ENCODE results near the gene LHFPL2. TPM values are rescaled to one million over a fixed set of nuclear protein-coding genes. Genes with fewer than 3 reads are reported as not detected.
"Not testable (repeated sequence)": the region's sequence is repeated elsewhere in the genome, so short reads cannot be mapped to it uniquely, and the experiment has no call there.

Gene LHFPL2, protein sequence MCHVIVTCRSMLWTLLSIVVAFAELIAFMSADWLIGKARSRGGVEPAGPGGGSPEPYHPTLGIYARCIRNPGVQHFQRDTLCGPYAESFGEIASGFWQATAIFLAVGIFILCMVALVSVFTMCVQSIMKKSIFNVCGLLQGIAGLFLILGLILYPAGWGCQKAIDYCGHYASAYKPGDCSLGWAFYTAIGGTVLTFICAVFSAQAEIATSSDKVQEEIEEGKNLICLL
- 39.6 TPM for polyA plus RNA-seq (ENCODE audit: insufficient read length)

DNA sequence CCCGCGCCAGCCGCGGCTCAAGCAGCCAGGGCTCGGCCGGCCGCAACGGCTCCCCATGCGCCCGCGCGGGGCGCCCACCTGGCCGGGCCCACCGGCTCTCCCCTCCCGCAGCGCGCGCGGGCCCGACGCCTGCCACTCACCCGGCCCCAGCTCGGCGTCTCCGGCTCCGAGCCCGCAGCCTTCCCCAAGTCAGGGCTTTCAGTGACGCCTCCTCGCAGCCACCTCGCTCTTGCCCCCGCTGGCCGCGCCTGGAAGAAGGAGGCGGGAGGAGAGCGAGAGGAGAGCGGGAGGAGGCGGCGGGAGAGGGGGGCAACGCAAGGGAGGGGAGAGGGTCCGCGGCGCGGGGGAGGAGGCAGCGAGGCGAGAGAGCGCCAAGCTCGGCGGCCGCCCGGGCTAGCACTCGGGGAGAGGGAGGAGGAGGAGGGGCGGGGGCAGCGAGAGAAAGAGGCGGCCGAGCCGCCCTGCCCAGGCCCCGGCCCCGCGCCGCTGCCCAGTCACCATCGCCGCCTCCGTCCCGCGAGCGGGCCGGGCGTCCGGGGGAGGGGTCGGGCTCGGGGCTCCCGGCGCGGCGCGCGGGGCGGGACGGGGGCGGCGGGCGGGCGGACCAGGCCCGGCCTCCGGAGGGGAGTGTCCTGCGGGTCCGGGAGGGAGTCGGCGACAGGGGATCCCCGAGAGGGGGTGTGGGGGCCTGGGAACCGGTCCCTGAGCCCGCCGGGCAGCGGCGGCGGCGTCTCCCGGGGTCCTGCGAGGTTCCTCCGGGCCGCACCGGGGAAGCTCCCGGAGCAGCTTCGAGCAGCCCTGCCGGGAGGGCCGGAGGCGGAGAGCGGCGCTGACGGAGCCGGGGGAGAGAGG lies at the start of gene LHFPL2:
Gene LHFPL2 (minus strand): TSS at position 414 of the 852 bp plus-strand sequence. CDS start 138,559 bp downstream, outside the sequence.
- peak; percentile 87 for DNase-seq

DNA sequence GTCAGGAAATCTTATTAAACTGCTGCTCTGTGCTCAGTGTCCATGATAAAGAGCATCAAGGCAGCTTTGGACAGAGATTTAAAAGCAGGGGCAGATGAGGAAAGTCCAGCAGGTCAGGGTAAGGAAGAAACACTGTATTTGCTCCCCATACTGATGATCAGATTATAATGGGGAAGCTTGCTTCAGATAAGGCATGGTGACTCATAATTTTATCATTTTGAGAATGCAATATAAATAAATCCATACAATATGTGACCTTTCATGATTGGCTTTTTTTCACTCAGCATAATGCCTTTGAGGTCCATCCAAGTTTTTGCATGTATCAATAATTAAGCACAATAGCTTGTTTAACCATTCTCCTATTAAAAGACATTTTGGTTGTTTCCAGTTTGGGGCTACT lies 48.1 kb upstream of the LHFPL2 start:
- DNase-seq = no peak

DNA sequence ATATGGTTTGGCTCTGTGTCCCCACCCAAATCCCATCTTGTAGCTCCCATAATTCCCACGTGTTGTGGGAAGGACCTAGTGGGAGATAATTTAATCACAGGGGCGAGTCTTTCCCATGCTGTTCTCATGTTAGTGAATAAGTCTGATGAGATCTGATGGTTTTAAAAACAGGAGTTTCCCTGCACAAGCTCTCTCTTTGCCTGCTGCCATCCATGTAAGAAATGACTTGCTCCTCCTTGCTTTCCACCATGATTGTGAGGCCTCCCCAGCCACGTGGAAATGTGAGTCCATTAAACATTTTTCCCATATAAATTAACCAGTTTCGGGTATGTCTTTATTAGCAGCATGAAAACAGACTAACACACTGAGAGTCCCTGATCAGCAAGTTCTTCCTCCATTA lies 47.5 kb upstream of the LHFPL2 start:
- not testable (repeated sequence) for DNase-seq

DNA sequence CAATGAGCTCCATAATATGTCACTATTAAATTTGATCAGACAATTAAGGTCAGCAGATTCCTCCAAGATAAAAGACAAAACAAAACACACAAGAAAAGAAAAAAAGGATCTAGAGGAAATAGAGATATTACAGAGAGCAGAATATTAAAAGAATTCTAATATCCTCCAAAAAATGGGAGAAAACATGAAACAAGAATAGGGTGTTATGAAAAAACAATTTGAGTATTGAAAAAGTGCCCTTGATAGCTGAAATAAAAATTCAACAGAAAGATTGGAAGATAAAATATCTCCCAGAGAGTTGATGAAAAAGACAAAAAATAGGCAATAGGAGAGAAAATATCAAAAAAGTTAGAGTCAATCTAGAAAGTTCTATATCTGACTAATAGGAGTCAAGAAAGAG lies 44.8 kb upstream of the LHFPL2 start:
- no peak for DNase-seq

DNA sequence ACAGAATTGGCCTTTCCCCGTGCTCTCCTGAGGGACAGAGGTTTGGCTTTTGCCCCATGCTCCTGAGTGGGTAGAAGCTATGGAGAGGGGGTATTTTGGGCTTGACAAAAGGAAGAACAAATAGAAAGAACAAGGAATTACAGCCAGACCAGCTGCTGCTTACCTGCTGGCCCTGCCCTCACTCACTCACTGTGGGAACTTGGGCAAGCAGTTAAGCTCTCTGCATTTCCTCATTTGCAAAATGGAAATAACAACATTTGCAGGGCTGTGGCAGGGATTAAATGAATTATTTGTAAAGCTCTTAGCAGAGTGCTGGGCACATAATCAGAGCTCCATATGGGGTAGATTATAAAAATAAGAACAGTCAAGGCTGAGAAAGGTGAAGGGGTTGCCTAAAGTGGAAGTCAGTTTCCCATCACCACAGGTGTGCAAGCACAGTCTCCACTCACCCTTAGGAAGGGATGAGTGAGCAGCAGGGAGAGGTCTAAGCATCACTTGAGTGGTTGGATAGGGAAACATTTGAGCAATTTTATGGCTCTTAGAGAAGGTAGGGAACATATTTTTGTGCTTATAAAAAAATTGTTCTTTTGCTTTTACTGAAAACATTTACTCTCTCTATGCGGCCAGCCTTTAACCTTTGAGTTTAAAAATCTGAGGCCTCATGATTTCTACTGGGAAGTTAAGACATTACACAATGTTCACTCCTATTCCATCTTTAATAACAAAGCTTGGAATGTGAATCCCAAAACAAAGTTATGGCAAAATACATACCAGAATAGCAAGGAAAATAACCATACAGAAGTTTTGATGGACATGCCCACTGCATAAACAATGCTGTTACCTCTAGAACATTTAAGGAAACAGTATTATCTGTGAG lies 42.8 kb upstream of the LHFPL2 start:
- DNase-seq = no peak

DNA sequence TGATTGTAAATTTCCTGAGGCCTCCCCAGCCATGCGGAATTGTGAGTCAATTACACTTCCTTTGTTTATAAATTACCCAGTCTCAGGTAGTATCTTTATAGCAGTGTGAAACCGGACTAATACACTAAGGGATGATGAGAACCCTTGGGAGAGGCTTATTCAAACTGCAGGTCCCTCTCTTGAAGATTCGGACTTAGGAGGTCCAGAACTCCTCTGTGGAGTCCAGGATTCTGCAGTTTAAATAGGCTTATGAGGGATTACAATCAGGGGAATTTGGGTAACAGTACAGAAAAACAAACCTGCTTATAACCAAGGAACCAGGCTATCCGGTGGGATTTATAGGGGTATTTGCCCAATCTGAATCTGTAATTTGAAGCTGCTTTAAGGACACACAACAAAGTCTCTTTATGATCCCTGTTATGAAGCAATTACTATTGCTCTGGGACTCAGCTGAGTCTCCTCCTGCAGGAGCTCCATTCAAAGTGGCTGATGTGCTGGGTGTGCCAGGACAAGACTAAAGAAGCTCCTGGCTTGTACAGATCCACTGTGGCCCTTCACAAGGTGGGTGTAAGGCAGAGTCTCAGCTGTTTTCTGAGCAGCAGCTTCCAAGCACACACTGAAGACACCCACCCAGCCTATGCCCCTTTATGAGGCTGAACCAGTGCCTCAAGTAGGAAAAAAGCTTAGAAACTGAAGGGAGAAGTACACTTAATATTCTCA lies 41.8 kb upstream of the LHFPL2 start:
- DNase-seq = no peak

DNA sequence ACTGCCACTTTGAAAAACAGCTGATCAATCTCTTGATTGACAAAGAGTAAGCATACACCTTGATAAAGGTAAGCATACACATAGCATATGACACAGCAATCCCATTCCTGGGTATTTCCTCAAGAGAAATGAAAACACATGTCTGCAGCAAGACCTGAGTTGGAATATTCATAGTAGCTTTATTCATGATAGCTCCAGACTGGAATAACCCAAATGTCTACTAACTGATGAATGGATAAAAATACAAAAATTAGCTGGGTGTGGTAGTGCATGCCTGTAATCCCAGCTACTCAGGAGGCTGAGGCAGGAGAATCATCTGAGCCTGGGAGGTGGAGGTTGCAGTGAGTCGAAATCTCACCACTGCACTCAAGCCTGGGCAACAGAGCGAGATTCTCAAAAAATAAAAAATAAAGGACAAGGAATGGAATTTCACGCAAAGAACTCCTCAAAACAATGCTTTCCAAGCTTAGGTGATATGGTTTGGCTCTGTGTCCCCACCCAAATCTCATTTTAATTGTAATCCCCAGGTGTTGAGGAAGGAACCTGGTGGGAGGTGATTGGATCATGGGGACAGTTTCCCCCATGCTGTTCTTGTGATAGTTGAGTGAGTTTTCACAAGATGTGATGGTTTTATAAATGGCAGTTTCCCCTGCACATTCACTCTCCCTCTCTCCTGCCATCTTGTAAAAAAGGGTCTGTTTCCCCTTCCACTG lies 41.1 kb upstream of the LHFPL2 start:
- no peak for DNase-seq

DNA sequence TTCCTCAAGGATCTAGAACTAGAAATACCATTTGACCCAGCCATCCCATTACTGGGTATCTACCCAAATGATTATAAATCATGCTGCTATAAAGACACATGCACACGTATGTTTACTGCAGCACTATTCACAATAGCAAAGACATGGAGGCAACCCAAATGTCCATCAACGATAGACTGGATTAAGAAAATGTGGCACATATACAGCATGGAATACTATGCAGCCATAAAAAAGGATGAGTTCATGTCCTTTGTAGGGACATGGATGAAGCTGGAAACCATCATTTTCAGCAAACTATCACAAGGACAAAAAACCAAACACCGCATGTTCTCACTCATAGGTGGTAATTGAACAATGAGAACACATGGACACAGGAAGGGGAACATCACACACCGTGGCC lies 38.9 kb upstream of the LHFPL2 start:
- not testable (repeated sequence) for DNase-seq

DNA sequence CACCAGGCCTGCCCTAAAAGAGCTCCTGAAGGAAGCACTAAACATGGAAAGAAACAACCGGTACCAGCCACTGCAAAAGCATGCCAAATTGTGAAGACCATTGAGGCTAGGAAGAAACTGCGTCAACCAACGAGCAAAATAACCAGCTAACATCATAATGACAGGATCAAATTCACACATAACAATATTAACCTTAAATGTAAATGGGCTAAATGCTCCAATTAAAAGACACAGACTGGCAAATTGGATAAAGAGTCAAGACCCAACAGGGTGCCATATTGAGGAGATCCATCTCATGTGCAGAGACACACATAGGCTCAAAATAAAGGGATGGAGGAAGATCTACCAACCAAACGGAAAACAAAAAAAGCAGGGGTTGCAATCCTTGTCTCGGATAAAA lies 35.3 kb upstream of the LHFPL2 start:
- DNase-seq = not testable (repeated sequence)

DNA sequence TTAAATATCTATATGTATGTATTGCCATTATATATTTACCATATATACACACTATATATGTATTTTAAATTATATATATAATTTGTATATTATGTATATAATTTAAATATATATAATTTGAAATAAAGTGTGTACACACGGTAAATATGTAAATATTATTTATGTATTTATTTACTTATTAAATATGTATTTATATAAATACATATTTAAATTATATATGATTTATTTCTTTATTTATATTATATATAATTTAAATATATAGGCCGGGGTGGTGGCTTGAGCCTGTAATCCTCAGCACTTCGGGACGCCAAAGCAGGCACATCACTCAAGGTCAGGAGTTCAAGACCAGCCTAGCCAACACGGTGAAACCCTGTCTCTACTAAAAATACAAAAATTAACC lies 31.3 kb upstream of the LHFPL2 start:
- DNase-seq = no peak

DNA sequence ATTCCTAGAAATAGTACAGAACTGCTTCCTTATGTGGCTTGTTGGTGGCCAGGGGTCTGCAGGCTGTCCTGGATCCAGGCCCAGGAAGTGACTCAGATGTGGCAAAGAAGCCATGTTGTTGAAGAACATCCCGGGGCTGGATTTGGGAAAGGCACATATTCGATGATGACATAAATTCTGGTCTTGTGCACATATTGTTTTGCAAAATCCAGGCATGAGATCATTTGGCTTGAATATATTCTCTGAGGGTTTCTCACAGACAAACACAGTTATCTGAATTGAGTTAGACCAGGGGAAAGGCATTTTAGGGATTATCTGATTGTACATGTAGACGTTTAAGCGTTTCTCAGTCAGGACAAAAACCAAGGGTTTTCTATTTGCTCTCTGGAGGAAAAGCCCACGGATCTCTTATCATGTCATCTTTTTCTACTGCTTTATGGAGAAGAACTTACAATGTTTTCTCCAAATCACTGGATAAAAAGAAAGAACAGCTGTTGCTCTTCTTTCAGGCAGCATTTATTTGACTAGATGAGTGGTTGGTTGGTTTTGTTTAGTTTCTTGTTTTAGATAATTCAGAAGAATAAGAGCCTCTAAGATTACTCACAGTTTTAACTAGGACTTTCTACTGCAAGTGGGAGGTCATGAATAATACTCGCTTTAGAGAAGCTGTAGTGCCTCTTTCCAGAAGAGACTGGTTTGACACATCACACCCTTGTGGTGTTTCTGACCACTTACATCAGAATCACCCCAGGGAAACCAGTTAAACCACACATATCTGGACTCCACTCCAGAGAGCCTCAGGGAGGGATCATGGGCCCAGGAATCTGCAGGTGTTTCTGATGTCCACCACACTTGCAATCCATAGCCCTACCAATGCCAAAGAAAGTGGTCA lies 29.5 kb upstream of the LHFPL2 start:
- DNase-seq = peak; percentile 86

DNA sequence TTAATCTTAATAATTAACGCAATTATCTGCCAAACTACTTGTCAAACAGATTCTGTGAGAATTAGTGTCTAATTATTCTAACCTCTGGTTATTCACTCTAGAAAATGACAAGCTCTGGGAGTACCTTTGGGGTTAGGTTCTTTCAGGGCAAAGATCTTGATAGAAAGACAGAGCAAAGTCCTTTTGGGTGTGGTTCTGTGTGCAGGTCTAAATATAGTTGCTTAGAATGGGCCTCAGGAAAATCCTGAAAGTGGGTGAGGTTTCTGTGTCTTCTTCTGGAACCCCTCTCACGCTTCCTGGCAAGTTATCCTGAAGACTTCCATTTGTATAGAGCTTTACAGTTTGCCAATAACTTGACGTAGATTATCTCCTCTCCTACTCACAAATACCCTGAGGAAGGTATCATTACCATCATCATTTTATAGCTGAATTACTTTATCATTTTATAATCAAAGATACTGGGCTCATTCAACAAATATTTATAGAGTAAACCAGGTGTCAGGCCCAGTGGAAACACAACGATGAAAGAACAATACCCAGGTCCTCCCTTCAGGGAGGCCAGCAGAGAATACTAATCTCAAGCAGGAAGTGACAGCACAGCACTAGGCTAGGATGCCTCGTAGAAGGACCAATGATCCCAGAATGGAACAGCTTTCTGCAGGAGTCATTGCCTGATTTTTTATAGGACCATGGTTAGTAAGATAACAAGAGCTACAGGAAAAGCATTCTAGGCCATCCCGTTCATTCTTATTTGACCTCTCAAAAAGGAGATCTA lies 27.6 kb upstream of the LHFPL2 start:
- DNase-seq = no peak

DNA sequence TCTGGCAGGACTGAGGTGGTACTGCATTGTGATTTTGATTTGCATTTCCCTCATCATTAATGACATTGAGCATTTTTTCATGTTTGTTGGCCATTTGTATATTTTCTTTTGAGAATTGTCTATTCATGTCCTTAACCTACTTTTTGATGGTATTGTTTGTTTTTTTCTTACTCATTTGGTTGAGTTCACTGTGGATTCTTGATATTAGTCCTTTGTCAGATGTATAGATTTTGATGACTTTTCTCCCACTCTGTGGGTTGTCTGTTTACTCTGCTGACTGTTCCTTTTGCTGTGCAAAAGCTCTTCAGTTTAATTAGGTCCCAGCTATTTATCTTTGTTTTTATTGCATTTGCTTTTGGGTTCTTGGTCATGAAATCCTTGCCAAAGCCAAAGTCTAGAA lies 25.3 kb upstream of the LHFPL2 start:
- not testable (repeated sequence) for DNase-seq

DNA sequence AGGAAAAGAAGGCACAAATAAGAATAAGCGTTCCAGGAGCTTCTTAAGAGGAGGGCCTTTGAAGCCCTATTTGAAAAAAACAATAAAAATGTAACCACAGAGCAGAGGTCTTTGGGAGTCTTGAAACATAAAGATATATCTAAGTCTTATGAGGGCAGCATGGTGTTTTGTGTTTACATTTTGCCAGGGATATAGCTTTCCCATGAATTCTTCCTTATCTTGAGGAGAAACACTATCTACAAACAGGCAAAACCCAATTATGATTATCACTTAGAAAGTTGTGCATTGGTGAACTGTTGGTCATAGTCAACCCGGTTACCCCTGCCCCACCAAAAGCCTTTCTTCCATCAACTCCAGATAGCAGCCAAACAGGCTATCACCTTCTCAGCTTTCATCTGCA lies 23.6 kb upstream of the LHFPL2 start:
- no peak for DNase-seq

DNA sequence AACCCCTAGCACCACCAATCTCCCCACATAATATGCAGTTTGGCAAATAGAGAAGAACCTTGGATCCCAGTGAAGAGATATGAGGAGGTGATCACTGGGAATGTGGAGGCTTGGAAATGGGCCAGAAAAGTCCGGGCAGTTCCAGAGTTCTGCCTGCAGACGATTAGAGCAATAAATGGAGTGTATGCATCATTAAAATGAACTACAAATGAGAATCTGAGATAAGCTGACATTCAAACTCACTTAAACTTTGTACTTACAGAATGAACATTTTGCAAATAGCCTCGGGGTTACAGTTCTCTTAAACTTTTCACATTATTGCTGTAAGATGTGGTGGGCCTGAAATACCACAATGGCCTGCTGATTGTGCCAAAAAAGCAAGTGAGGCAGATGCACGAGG lies 23.0 kb upstream of the LHFPL2 start:
- DNase-seq = no peak

DNA sequence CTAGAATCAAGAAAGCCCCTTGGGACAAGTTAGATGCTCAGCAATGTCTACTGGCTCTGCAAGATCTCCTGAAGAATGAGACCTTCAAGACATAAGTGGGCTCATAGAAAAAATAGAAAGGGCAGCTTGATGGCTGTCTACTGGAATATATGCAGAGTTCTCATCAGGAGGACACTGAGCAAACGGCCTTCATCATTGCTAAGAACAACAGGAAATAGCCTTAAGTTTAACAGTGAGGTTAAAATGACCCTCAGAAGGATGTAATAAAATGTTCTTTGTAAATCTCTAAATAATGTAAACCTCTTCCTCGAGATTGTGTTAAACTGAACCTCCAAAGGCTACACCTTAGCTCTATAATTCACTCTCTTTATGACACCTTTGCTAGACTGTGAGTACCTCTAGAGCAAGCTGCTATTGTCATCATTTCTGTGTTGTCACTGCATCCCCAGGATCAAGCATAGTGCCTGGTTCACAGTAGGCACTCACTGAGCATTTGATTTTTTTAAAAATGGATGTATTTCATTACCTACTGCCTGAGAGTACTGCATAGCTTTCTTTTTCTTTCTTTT lies 22.2 kb upstream of the LHFPL2 start:
- DNase-seq = no peak

DNA sequence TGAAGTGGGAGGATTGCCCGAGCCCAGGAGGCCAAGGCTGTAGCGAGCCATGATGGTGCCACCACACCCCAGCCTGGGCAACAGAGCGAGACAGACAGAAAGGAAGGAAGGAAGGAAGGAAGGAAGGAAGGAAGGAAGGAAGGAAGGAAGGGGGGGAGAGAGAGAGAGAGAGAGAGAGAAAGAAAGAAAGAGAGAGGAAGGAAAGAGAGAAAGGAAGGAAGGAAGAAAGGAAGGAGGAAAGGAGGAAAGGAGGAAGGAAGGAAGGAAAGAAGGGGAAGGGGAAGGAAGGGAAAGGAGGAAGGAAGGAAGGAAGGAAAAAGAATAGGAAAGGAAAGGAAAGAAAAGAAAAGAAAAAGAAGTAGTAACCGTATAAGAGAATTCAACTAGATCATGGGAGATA lies 20.8 kb upstream of the LHFPL2 start:
- no peak for DNase-seq

DNA sequence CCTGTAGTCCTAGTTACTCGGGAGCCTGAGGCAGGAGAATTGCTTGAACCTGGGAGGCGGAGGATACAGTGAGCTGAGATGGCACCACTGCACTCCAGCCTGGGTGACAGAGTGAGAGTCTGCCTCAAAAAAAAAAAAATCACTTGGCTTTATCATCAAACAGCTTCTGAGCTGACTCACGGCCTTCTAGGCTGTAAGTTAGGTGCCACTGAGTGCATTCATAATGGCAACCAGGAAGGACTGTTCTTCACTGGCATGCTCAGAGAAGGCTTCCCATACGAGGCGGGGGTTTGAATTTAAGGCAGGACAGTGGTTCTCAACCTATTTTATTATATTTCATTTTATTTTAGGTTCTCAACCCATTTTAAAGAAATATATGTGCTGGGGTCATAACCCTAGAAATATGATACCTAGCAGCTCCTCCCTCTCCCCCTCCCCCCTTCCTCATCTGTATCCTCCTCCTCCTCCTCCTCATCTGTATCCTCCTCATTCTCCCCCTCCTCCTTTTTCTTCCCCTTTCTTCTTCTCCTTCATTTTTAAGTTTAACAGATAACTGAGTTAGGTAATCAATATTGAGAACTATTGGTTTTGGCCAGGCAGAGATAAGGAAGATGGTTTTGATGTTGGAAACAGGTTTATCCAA lies 19.0 kb upstream of the LHFPL2 start:
- no peak for DNase-seq

DNA sequence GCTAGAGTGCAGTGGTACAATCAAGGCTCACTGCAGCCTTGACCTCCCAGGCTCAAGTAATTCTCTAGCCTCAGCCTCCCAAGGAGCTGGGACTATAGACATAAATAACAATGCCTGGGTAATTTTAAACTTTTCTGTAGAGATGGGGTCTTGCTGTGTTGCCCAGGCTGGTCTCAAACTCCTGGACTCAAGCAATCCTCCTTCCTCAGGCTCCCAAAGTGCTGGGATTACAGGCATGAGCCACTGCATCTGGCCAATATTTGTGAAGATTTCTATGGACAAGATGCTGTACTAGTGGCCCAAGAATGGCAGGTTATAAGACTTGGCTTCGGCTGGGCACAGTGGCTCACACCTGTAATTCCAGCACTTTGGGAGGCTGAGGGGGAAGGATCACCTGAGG lies 18.4 kb upstream of the LHFPL2 start:
- not testable (repeated sequence) for DNase-seq

Data from hindlimb muscle (tissue), 1 donor.